Activated T-cell treated with anti-CD3 and anti-CD28 coated beads, Interleukin-2, amount 50 U/mL, for 48 hours (primary cell): ENCODE measurements around the gene TTLL11.

Experiments used
- DNase-seq, 2 experiments: peaks; one replicate each; pipeline ENCODE4 v3.0.0-alpha.2; 2020

The TTLL11 gene

GRCh38 chr9:121781145-121781548, 312.0 kb downstream of the TTLL11 start:
- no peak for DNase-seq

DNA sequence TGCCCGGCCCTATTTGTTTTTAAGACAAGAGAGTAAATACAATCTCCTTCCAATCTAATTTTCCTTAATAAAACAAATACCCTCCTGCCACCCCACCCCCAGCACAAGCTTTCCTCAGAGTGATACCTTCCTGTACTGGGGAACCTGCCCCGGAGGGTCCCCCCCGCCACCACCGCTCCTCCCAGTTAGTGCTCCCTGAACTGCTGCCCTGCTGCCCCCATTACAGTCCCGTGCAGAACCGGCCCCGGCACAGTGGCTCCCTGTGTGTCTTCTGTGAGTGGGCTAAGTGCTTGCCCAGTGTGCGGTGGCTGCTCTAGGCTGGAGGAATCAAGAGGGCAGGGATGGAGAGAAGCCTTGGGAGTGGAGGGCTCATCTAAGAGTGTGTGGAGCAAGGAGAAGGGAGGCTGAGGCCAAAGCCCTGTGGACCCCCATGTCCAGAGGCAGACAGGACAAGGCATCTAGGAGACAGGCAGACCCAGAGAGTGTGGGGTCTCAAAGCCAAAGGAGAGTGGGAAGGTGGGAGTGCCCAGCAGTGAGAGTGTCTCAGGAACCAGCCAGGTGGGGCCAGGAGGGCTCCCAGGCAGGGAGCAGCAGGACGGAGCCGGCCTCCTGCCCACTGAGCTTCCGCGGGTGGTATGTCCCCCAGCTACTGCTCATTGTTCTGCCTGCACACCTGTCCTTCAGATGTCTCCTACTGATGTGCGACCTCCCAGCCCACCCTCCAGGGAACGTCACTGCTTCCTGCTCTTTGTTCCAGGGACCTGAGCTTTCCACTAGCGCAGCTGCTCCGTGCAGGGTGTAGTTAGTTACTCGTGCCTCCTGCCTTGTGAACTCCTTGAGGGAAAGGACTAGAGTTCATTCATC, 312.7 kb downstream of the TTLL11 start:
- no peak for DNase-seq

GRCh38 chr9:121779381-121780117, 313.6 kb downstream of the TTLL11 start:
- DNase-seq, result no peak

DNA sequence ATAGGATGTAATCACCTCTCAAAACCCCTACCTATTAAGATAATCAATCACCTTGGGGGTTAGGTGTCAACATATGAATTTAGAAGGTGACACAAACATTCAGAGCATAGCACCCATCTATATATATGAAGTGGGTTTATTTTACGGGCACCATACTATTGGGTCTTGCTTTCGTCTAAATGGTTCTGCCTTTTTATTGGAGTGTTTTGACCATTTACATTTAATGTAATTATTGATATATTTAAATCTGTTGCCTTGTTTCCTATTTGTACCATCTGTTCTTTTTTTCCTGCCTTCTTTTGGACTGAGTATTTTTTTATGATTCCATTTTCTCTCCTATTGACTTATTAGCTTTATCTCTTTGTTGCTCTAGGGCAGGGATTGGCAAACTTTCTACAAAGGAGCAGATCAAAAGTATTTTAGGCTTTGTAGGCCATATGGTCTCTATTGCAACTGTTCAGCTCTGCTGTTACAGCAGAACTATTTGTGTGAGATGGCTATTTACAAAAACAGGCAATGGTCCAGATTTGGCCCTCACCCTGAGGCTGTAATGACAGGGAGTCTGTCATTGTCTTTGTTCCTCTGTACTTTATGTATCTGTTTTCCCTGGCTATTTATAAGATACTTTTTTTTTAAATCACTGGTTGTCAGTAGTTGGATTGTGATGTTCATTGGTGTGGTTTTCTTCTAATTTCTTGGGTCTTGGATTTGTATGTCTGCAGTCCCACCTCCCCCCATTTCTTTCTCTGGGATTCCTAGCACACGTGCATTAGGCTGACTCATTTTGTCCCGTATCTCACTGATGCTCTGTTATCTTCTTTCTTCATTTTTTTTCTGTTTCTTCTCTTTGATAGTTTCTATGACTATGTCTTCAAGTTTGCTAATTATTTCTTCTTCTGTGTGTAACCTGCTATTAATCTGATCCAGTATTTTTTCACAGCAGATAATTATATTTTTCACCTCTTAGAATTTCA, 314.6 kb downstream of the TTLL11 start:
- DNase-seq, result no peak

GRCh38 chr9:121776739-121777637, 316.1 kb downstream of the TTLL11 start:
- no peak for DNase-seq

DNA sequence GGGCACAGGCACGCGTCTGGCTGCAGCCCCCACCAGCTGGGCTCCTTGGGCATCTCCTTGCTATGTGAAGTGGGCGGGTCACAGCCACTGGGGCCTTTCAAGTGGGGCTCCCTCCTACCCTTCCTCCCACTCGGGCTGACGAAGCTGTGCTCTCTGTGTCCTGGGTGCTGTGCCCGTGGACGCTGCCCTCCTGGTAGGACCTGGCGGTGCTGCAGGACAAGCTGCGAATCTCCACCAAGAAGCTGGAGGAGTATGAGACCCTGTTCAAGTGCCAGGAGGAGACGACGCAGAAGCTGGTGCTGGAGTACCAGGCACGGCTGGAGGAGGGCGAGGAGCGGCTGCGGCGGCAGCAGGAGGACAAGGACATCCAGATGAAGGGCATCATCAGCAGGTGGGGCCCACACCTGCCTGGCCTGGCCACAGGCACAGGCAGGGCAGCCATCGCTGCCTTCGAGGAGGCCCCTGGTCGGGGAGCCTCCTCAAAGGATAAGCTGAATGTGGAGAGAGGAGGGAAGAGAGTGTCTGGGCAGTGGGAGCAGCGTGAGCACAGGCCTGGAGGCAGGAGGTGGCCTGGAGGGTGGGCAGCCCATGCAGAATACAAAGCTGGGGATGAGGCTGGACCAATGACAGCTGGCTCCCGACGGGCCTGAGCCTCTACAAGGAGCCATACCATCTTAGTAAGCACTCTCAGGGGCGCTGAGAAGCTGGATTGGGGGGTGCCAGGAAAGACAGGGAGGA, 316.9 kb downstream of the TTLL11 start:
- DNase-seq, result no peak

DNA sequence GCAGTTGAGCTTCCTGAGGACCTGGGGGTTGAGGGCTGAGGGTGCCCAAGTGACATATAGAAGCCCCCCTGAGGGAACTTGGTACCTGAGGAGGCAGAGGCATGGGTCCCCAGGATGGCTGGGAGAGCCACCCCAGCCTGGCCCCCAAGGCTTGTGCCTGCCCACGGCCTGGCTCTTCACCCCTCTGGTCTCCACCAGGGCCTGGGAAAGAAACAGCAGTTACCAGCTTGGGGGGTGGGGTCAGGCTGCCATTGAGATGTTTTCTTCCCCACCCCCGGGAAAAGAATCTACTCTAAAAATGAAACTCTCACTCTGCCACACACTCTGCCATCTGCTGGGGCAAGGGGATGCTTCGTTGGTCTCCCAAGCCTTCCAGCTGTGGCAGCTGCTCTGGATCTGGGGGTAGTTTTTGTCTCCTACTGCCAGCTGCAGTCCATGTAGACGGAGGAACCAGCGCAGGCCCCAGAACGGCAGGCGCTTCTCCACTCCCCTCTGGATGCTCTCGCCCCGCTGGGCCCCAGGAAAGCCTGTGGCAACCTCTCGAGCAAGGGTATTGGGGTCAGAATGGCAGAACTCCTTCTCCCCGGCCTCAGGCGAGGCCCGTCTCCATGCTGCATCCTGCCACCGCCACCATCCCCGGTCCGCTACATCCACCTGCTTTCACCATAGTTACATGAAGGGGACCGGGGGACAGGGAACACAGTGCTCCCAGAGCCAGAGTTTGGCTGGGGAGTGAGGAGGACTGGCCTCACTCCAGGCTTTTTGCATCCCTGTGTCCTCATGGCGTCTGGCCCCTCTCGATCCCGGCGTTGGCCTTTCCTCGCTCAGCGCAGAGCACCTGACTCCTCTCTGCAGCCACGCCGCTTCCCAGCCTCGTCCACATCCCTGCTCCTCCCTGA, 318.1 kb downstream of the TTLL11 start:
- DNase-seq, result no peak

DNA sequence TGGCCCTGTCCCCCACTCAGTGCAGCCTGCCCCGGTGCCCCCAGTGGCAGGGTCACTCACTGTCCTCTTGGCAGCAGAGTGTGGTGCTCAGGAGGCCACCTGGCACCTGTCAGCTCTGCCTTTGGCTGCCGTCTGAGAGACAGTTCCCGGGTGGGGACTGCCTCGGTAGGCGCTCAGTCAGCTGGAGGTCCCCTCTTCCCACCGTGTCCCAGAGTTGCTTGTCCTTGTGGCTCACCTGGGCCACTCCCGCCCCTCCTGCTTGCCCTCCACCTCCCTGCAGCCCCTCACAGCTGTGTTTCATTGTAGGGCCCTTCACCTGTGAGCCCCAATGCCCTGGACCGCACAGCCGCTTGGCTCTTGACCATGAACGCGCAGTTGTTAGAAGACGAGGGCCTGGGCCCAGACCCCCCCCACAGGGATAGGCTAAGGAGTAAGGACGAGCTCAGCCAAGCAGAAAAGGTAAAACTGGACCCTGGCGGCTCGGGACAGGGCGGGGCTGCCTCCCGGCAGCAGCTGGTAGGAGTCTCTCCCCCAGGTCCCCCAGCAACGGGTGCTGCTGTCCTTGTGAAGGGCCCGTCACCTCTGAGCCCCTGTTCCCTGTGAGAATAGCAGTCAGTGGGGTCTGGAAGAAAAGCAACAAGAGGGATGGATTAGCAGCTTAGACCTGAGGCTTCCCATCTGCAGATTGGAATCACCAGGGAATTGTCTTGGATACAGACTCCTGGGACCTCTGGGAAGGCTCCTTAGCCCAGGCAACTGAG, 319.0 kb downstream of the TTLL11 start:
- DNase-seq, result no peak

- DNase-seq, result no peak
Measured at GRCh38 chr9:121773286-121773953, 319.7 kb downstream of the TTLL11 start.

DNA sequence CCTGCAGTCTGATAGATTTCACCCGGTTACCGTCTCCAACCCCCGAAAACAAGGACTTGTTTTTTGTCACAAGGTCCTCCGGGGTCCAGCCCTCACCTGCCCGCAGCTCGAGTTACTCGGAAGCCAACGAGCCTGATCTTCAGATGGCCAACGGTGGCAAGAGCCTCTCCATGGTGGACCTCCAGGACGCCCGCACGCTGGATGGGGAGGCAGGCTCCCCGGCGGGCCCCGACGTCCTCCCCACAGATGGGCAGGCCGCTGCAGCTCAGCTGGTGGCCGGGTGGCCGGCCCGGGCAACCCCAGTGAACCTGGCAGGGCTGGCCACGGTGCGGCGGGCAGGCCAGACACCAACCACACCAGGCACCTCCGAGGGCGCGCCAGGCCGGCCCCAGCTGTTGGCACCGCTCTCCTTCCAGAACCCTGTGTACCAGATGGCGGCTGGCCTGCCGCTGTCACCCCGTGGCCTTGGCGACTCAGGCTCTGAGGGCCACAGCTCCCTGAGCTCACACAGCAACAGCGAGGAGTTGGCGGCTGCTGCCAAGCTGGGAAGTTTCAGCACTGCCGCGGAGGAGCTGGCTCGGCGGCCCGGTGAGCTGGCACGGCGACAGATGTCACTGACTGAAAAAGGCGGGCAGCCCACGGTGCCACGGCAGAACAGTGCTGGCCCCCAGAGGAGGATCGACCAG, 320.4 kb downstream of the TTLL11 start:
- no peak for DNase-seq
